NCI-H2107 (cell line): Measurements from ENCODE around the gene GPC3.

Source experiments
- DNase-seq: peaks from one replicate; lab custom pipeline; 2025; lab: John Stamatoyannopoulos, UW

GPC3 gene

DNA sequence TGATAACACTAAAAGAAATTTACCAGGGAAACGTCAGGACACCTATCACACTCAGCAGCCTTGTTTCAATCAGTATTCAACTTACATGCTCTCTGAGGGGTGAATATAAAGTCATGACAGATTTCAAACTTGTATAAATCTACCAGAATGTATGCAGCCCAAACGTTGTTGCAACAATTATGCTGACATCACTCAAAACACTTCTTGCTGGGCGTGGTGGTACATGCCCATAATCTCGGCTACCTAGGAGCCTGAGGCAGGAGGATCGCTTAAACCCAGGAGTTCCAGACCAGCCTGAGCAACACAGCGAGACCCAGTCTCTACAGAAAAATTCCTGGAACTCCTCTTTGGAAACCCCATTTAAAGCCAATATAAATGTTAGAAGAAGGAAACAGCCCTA lies 303.5 kb downstream of the GPC3 start:
- no peak for DNase-seq

- no peak for DNase-seq
Measured at GRCh38 chrX:133681421-133681820, 304.0 kb downstream of the GPC3 start.

- DNase-seq: peak; percentile 29
Measured at GRCh38 chrX:133677123-133678063, 308.0 kb downstream of the GPC3 start.

DNA sequence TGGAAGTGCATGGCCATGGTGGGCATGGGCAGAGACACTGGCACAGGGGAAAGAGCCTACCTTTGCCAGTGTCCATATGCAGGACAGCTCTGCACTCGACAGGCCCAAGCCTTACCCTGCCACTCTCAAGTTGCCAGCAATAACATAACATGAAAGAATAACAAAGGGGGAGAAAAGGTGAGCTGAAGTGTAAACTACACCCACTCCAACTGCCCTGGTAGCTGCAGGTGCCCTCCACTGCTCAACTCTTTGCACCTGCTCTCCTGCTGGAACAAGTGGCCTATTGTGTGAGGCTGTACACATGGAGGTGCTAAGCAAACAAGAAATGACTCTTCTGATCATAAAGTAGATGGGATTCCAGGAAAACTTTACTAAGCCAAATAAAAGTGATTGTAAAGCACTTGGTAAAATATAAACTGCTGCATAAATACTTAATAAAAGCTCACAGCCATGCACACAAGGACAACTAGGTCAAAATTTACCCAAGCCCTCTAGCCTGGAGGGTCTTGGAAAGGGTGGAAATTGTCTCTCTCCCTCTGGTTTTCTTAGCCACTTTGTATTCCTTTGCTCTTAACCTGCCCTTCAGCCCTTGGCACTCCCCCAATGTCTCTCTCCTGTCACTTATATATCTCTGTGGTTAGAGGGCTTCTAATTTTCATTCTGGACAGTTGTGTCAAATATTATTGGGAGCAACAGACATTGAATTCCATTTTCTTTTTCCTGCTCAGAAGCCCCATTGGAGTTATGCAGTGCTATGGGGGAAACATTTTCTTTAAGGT lies 308.9 kb downstream of the GPC3 start:
- DNase-seq: peak; percentile 64

DNA sequence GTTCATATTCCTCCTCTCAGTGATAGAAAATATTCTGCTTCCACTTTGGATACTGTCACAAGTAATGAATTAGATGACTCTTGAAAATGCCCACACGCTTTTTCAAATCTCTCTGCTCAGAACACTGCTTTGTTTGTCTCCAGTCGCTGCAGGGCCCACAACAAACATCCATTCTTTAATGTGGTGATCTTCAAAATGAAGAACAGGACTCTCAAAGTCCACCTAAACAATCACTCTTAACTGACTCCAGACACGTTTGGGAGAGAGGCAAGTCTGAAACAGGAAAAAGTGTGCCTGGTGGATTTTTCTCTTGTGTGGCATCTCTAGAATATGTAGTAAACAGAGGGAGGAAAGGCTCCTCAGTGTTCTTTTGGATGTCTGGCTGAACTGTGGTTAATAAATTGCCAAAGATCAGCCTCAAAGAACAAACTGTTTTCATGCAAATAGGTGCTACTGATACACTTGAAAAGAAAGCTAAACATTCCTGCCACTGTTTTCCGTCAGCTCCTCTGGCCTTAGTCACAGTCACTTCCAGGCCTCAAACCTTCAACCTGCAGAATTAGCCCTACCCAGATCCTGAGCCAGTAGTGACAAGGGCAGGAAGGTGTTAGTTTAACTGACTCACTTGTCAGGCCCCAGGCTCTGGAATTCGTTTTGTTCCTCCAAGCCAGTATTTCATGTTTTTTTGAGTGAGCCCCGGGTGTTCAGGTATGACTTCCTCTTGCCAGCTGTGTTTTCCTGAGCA lies 310.5 kb downstream of the GPC3 start:
- no peak for DNase-seq

- DNase-seq: peak; percentile 20
Measured at GRCh38 chrX:133670383-133670782, 315.0 kb downstream of the GPC3 start.

GRCh38 chrX:133669214-133669613 lies 316.2 kb downstream of the GPC3 start:
- no peak for DNase-seq

DNA sequence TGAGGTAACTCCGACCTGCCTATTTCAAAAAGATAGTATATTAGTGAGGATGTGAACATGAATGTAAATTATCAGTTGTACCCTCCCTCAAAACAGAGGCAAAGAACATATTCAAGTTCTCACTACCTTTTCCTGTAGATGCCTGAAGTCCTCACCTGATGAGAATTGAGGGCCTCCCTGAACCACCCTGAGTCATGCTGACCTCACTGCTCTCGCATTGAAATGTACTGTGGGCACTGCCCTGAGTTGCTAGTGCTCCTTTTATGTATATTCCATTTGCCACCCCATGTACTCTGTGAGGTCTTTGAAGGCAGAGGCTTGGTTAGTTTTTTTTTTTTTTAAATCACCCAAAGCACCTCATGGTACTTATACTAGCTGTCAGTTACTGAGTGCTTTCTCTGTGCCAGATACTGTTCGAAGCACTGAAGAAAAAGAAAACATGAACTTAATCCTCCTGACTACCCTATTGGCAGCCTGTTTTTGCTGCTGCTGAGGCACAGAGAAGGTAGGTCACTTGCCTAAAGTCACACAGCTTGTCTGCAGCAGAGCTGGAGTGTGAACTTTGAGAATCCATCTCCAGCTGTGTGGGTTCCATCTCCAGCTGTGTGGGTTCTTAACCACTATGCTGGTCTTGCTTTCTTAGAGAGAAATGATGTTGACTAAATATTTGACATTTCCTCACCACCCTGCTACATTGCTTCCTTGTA lies 317.0 kb downstream of the GPC3 start:
- DNase-seq: no peak

- no peak for DNase-seq
Measured at GRCh38 chrX:133666256-133666655, 319.1 kb downstream of the GPC3 start.

DNA sequence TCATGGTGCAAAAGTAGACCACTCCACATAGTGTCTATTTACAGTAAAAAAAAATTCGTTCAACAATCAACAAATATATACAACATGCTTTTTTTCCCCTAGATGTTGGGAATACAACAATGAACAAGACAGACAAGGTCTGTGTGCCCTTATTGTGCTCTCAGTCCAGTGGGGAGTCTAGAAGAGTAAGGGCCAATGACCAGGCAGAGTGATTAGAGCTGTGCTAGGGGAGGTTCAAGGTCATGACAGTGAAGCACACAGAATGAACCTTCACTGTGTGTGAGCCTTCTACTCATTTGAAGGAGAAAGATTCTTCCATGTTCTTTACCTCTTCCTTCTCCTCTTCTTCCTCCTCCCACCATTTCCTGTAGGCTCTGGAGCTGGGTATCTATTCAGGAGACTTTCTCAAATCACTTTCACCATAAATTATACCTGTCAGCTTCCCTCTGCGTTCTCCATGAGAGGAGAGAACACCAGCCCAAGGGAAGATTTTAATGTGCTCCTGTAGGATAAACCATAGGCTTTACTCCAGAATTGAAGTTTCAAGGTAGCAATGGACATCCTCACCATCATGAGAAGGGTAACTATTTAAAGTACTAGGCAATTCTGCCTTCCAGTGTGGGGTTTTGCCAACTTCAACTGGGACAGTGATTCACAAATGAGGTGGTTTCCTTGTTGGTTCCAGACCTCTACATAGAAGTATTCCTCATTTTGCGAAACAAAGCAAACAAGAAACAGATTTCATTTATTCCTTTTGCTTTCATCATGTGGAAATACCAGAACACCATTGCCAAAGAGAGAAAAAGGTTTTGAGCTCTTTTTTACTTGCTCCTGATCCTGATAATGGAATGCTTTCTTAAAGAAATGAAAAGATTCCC lies 323.2 kb downstream of the GPC3 start:
- DNase-seq: no peak

DNA sequence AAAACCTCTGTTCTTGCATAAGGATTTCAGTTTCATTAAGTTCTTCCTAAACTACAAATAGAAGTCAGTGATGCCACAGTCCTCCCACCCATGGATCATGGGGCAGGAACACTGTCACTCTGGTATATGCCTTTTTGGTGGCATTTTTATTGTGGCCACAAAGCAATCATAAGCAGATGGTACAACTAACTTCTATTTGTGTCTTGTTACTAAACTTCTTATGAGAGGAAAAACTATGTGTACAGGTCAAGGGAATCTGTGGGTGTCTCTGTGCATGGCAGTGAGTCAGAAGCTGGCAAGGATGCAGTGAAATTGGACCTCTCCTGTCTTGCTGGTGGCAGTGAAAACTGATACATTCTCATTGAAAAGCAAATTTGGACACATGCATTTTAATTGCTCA lies 325.1 kb downstream of the GPC3 start:
- DNase-seq: no peak

- no peak for DNase-seq
Measured at GRCh38 chrX:133658293-133658911, 327.0 kb downstream of the GPC3 start.

DNA sequence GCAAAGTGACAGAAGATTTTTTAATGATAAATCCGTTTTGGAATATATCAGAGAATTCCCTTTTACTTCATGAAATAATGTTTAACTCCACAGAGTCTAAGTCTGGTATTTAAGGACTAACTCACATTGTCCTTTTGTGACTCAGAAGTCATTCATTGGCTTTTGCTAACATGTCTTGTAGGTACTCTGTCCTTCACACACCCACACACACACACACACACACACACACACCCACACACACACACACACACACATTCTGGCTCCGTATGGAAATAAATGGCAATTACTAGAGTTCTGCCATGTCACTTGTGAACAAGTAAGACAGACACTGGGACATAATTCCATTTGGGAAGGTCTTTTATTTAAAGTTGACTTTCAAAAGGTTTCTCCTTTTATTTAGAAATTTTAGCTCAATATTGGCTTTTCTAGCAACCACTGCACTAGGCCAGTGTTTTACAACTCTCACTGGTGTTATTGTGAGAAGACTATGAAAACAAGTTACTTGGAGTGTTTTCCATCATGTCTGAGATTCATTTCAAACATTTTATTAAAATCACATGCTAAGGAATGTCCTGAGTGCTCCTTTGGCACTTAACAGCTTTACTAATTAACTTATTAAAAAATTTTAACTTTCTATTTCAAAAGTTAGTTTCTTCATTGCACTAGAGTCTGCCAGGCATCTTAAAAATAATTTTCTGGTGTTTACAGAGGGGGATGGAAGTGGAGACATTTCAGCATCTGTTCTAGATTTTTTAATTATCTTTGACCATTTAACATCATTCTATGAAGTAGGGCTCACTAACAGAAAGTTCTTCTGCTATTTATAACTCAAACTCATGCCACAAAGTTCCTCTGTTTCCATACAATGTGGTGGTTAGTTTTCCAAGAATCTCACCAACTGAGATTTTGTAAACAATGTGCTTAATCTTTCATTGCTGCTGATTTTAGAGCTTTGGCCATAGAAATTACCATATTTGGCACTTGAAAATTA lies 329.8 kb downstream of the GPC3 start:
- no peak for DNase-seq

DNA sequence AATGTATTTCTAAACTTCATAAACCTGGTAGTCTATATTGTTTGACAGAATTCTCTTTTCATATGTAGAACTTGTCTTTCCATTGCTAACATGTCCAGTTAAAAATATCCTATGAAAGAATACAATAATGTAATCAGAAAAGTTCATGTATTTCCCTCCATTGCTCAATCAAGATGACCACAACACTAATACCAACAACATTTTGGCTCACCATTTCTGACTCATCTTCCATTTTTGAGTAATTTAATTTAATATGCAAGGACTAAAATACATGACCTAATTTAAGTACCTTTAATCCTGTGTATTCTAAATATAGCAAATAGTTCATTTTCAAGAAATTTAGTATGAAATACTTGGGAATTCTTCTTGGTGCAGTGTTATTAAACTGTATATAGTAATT lies 330.6 kb downstream of the GPC3 start:
- DNase-seq: no peak

DNA sequence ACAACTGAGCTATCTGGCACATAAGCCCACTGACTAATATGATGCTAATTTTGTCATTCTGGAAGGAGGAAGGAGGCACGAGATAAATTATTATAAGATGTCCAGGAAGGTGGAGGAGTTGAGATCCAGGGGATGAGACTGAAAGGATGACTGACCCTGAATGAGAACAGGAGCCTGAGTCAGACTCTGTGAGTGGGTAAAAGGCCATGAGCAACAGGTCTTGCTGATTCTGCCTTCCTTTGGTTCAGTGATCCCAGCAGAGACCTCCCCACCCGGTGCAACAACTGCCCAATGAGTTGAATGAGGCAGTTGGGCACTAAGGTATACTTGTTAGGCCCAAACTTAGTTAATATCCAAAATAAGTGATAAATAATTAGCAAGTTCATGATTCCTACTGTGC lies 332.0 kb downstream of the GPC3 start:
- no peak for DNase-seq

DNA sequence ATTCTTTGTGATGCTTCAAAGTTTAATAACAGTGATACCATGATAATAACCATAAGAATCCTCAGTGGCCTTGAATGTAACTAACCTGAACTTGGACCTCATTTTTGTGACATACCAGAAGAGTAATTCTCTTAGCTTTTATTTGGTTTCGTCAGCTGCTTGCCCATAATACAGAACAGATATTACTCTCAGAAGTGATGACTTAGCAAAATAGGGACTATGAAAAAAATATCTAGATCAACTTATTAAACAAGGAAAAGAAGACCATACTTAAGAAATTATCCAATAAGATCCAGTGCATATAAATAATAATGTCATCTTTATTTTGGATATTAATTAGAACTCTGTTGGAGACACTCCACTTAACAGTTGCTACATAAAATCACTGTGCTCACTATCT lies 333.2 kb downstream of the GPC3 start:
- DNase-seq: no peak

DNA sequence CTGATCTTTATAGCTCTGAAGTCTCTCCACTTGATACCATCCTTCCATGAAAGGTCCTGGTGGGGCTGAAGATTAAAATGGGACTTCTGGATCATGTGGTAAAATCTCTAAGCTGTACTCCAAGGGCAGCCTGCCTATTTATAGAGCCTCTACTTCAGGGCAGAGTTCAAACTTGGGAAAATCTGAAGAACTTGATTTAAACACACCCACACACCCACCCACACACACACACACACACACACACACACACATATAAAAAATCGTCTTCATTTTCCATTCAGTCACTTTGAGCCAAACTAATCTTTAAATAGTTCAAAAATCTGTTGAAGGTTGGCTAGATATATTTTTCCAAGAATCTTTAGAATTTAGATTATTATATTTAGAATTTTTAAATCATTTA lies 335.2 kb downstream of the GPC3 start:
- DNase-seq: no peak

DNA sequence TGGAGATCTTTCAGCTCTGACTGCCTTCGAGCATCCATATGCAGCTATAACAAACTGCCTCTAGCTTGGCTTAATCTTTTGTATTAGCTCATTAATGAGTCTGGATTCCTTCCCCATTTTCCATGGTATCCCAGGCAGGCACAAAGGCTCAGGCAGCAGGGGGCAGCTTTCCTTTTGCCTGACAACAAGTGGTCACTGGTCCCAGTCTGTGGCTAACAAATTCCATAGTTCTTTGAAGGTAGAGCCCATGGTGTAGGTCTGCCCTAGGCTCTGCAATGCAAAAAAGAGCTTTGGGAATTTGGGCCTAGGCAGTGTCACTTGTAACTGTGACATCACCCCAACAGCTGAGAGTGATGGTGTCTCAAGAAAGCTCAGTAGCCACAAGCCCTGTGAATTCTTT lies 335.7 kb downstream of the GPC3 start:
- no peak for DNase-seq

GRCh38 chrX:133648594-133648993 lies 336.8 kb downstream of the GPC3 start:
- no peak for DNase-seq
